GM23338 (cell line): Measurements from ENCODE around the gene DTX1. TPM values are rescaled to one million over a fixed set of nuclear protein-coding genes. Genes with fewer than 3 reads are reported as not detected.

Experiments
- ATAC-seq: fragments of 200-7000 bp; cut with Tn5 transposase; 3 replicates; pipeline ENCODE4 v1.9.1; 2020
- DNase-seq: peaks from one replicate; pipeline ENCODE4 v3.0.0-alpha.2; 2015; ENCODE audit warnings: low spot score
- H2AFZ ChIP-seq: fragments of 200-600 bp; sonication (generic); 2 replicates; pipeline ENCODE4 v1.8.0; 2016; ENCODE audit warnings: antibody characterized with exemption, mild to moderate bottlenecking, moderate library complexity
- H3F3A ChIP-seq: fragments of 200-600 bp; sonication (generic); replicated peaks from 2 replicates; pipeline ENCODE4 v1.8.0; 2017; ENCODE audit warnings: antibody characterized with exemption, mixed run types, low read depth
- H3K27ac ChIP-seq: fragments of 200-600 bp; sonication (generic); 2 replicates; pipeline ENCODE4 v1.6.1; 2016; ENCODE audit warnings: low read depth
- H3K27me3 ChIP-seq: fragments of 200-600 bp; sonication (generic); 2 replicates; pipeline ENCODE4 v1.8.0; 2016; ENCODE audit warnings: mild to moderate bottlenecking, mixed run types, moderate library complexity; ENCODE audit not compliant: insufficient read depth
- H3K36me3 ChIP-seq: fragments of 200-600 bp; sonication (generic); 2 replicates; pipeline ENCODE4 v1.8.0; 2016; ENCODE audit warnings: mild to moderate bottlenecking; ENCODE audit not compliant: insufficient read depth
- H3K4me1 ChIP-seq: fragments of 200-600 bp; sonication (generic); 2 replicates; pipeline ENCODE4 v1.8.0; 2016; ENCODE audit warnings: mild to moderate bottlenecking, moderate library complexity; ENCODE audit not compliant: insufficient read depth
- H3K4me2 ChIP-seq: fragments of 200-600 bp; sonication (generic); 2 replicates; pipeline ENCODE4 v1.7.1; 2017; ENCODE audit warnings: mixed run types
- H3K4me3 ChIP-seq: fragments of 200-600 bp; sonication (generic); 2 replicates; pipeline ENCODE4 v1.6.1; 2016; ENCODE audit warnings: mixed run types
- H3K79me2 ChIP-seq: fragments of 200-600 bp; sonication (generic); replicated peaks from 2 replicates; pipeline ENCODE4 v1.8.0; 2017; ENCODE audit warnings: mild to moderate bottlenecking; ENCODE audit not compliant: insufficient read depth
- H3K9me2 ChIP-seq: fragments of 200-600 bp; sonication (generic); 2 replicates; pipeline ENCODE4 v1.8.0; 2017; ENCODE audit not compliant: insufficient read depth
- H4K20me1 ChIP-seq: fragments of 200-600 bp; sonication (generic); replicated peaks from 2 replicates; pipeline ENCODE4 v1.8.0; 2017; ENCODE audit warnings: mild to moderate bottlenecking; ENCODE audit not compliant: insufficient read depth
- H3K27ac Mint-ChIP-seq: 2 replicates; pipeline ENCODE4 v1.8.0; 2020; ENCODE audit warnings: inconsistent platforms, mild to moderate bottlenecking, moderate library complexity, mixed read lengths
- H3K27me3 Mint-ChIP-seq: 3 replicates; pipeline ENCODE4 v1.8.0; 2022; ENCODE audit warnings: low read depth, mild to moderate bottlenecking, moderate library complexity, mixed read lengths, inconsistent platforms; ENCODE audit not compliant: insufficient read depth, poor library complexity
- H3K36me3 Mint-ChIP-seq: 3 replicates; pipeline ENCODE4 v1.8.0; 2021; ENCODE audit warnings: low read depth, mild to moderate bottlenecking, inconsistent platforms, moderate library complexity, mixed read lengths
- H3K4me1 Mint-ChIP-seq: 3 replicates; pipeline ENCODE4 v1.8.0; 2020; ENCODE audit warnings: mild to moderate bottlenecking, inconsistent platforms, mixed read lengths
- H3K4me3 Mint-ChIP-seq: 3 replicates; pipeline ENCODE4 v1.8.0; 2021; ENCODE audit warnings: moderate library complexity, mild to moderate bottlenecking, inconsistent platforms, mixed read lengths
- H3K9me3 Mint-ChIP-seq: 3 replicates; pipeline ENCODE4 v1.8.0; 2020; ENCODE audit warnings: moderate library complexity, mild to moderate bottlenecking, inconsistent platforms, mixed read lengths
- EZH2 ChIP-seq: fragments of 200-600 bp; sonication (generic); IDR thresholded peaks from one replicate; pipeline ENCODE4 v1.8.0; 2017; ENCODE audit warnings: antibody characterized with exemption, mild to moderate bottlenecking, low read depth; ENCODE audit not compliant: unreplicated experiment
- EZH2phosphoT487 ChIP-seq: fragments of 200-600 bp; sonication (generic); IDR thresholded peaks from one replicate; pipeline ENCODE4 v1.8.1; 2018; ENCODE audit warnings: antibody characterized with exemption; ENCODE audit not compliant: unreplicated experiment
- NANOG ChIP-seq: IDR thresholded peaks from 2 replicates; pipeline ENCODE4 v1.6.1; 2016; ENCODE audit warnings: antibody characterized with exemption, borderline replicate concordance
- POLR2AphosphoS5 ChIP-seq: IDR thresholded peaks from 2 replicates; pipeline ENCODE4 v1.6.1; 2016; ENCODE audit warnings: antibody characterized with exemption, low read depth
- ZNF114 ChIP-seq: fragments of 250-450 bp; sonication (Bioruptor Pico); IDR thresholded peaks from 2 replicates; pipeline ENCODE4 v1.5.0; 2020; ENCODE audit warnings: mild to moderate bottlenecking, moderate library complexity
- ZNF331 ChIP-seq: fragments of 250-450 bp; sonication (Bioruptor Pico); IDR thresholded peaks from 2 replicates; pipeline ENCODE4 v1.5.0; 2020; ENCODE audit warnings: low read depth, mild to moderate bottlenecking, moderate library complexity
- polyA plus RNA-seq: library from polyadenylated mRNA; unstranded; fragments of >200 nt; fragmentation: Nextera tagmentation; extraction: Ambion mirVana; gene quantifications from 2 replicates; pipeline ENCODE4 v1.2.1, GENCODE V29; 2016
- total RNA-seq: library from RNA; depleted of rRNA; stranded (reverse); fragments of >200 nt; shearing (Covaris generic); gene quantifications from 2 replicates; pipeline ENCODE4 v1.2.3, GENCODE V29; 2014
- TF ChIP-seq, protein P1 (sequence below): IDR thresholded peaks from one replicate; pipeline ENCODE4 v1.6.1; 2018; ENCODE audit warnings: antibody characterized with exemption; ENCODE audit not compliant: unreplicated experiment
- TF ChIP-seq, protein P2 (sequence below), 2 experiments: fragments of 200-600 bp in 1 of 2; sonication (generic) in 1 of 2; conservative IDR thresholded peaks; 2 replicates each; pipeline versions ENCODE4 v1.5.1 to v1.6.1; 2016 to 2017; ENCODE audit warnings: antibody characterized with exemption in 2 of 2, low read depth in 2 of 2, mild to moderate bottlenecking in 2 of 2, moderate library complexity in 1 of 2

The DTX1 gene
- total and polyA plus RNA-seq, 2 experiments from 2014 or later = 1.6 to 9.0 TPM

DNA sequence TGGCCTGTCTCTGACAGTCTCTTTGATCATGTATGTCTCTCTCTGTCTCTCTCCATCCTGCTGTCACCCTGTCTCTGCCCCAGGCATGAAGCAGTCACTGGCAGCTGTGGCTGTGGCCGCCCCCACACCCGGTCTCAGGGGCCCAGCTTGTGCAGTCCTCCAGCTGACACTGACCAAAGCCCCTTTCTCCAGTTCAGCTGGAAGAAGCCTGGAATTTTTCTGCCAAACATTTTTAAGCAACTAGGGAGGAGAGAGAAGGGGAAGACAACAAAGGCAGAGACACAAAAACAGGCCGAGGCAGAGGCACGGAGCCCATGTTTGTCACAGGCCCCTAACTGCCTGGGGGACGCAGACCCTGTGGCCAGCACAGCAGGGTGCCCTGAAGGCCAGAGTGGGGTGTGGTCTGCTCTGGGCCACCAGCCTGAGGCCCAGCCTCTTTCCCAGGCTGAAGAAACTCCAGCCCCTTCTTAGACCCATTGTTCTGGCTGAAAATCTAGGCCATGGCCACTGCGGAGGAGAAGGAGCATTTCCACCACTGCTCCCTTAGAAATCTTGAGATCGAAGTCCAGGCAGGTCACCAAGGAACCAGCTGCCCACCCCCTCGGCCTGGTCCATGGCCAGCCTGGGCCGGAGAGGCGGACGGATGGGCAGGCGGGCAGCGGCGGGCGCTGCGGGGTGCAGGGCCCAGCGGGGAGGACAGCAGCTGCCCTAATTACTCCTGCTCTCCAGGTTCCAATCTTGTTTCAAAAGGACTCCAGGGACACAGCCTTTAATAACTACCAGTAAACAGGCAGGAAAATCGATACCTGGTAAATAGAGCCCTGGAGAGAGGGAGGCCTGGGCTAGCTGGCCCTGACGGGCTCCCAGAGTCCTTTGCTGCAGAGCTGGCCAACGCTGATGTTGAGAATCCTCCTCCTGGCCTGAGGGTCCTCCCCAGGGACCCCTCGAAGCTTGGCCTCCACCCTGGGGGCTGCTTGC, 14.9 kb downstream of the DTX1 start:
- peaks cover 4% of the 10 kb centered on the region for H3K27me3 Mint-ChIP-seq
- no peak overlapping the region; the same call in 2 of the 3 replicates for H3K4me3 Mint-ChIP-seq

More for the DNA sequence above, 14.9 kb downstream of the DTX1 start:
- ATAC-seq (no peak; the same call in 2 of the 3 replicates), DNase-seq (no peak)
- no peaks in the 10 kb centered on the region for H3K79me2 ChIP-seq
- H4K20me1 ChIP-seq = no peaks in the 10 kb centered on the region
- H3K4me1 Mint-ChIP-seq = peaks cover 40% of the 10 kb centered on the region
- no peaks in the 10 kb centered on the region for H3K36me3 Mint-ChIP-seq
- no peak overlapping the region for H2AFZ ChIP-seq
- H3F3A ChIP-seq = no peaks in the 10 kb centered on the region
- no peak overlapping the region for H3K4me3 ChIP-seq
- H3K9me2 ChIP-seq = no peaks in the 10 kb centered on the region
- H3K4me2 ChIP-seq = no peak overlapping the region
- peaks cover 8% of the 10 kb centered on the region for H3K27me3 ChIP-seq
- H3K9me3 Mint-ChIP-seq = no peaks in the 10 kb centered on the region
- no peak overlapping the region for H3K27ac Mint-ChIP-seq
- no peak for TF ChIP-seq EZH2phosphoT487
- TF ChIP-seq POLR2AphosphoS5 = no peak
- no peak for TF ChIP-seq ZNF114 (CRISPR knock-in tag)
- TF ChIP-seq EZH2 = no peak
- TF ChIP-seq, protein P1, sequence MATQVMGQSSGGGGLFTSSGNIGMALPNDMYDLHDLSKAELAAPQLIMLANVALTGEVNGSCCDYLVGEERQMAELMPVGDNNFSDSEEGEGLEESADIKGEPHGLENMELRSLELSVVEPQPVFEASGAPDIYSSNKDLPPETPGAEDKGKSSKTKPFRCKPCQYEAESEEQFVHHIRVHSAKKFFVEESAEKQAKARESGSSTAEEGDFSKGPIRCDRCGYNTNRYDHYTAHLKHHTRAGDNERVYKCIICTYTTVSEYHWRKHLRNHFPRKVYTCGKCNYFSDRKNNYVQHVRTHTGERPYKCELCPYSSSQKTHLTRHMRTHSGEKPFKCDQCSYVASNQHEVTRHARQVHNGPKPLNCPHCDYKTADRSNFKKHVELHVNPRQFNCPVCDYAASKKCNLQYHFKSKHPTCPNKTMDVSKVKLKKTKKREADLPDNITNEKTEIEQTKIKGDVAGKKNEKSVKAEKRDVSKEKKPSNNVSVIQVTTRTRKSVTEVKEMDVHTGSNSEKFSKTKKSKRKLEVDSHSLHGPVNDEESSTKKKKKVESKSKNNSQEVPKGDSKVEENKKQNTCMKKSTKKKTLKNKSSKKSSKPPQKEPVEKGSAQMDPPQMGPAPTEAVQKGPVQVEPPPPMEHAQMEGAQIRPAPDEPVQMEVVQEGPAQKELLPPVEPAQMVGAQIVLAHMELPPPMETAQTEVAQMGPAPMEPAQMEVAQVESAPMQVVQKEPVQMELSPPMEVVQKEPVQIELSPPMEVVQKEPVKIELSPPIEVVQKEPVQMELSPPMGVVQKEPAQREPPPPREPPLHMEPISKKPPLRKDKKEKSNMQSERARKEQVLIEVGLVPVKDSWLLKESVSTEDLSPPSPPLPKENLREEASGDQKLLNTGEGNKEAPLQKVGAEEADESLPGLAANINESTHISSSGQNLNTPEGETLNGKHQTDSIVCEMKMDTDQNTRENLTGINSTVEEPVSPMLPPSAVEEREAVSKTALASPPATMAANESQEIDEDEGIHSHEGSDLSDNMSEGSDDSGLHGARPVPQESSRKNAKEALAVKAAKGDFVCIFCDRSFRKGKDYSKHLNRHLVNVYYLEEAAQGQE = no peak
- TF ChIP-seq ZNF331 (CRISPR knock-in tag) = no peak
- no peak for TF ChIP-seq NANOG
- TF ChIP-seq, protein P2, sequence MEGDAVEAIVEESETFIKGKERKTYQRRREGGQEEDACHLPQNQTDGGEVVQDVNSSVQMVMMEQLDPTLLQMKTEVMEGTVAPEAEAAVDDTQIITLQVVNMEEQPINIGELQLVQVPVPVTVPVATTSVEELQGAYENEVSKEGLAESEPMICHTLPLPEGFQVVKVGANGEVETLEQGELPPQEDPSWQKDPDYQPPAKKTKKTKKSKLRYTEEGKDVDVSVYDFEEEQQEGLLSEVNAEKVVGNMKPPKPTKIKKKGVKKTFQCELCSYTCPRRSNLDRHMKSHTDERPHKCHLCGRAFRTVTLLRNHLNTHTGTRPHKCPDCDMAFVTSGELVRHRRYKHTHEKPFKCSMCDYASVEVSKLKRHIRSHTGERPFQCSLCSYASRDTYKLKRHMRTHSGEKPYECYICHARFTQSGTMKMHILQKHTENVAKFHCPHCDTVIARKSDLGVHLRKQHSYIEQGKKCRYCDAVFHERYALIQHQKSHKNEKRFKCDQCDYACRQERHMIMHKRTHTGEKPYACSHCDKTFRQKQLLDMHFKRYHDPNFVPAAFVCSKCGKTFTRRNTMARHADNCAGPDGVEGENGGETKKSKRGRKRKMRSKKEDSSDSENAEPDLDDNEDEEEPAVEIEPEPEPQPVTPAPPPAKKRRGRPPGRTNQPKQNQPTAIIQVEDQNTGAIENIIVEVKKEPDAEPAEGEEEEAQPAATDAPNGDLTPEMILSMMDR (conservative IDR thresholded peaks at IDR 0.05; ENCODE audit: low read depth in 2 of 2) = no peak
- H3K36me3 ChIP-seq = no peaks in the 10 kb centered on the region
- peaks cover 8% of the 10 kb centered on the region; the same call in 1 of the 2 replicates for H3K4me1 ChIP-seq
- no peak overlapping the region for H3K27ac ChIP-seq
